T-helper 1 cell treated with Interleukin-12 subunit alpha and Interleukin-12 subunit beta and Interleukin-4 antibody, amounts not matched to agents 30 μg/mL and 1 μg/mL, for 36 hours (primary cell): Measurements from ENCODE around the gene CNTLN.
"Not testable (repeated sequence)": the region's sequence is repeated elsewhere in the genome, so short reads cannot be mapped to it uniquely, and the experiment has no call there.

Experiments used
- H3K27ac Mint-ChIP-seq: one replicate; pipeline ENCODE4 v1.8.0; 2021; ENCODE audit warnings: mild to moderate bottlenecking, mixed read lengths
- H3K27me3 Mint-ChIP-seq: one replicate; pipeline ENCODE4 v1.8.0; 2021; ENCODE audit warnings: low read depth, mixed read lengths
- H3K36me3 Mint-ChIP-seq: one replicate; pipeline ENCODE4 v1.8.0; 2021; ENCODE audit warnings: low read depth, mixed read lengths
- H3K4me1 Mint-ChIP-seq: one replicate; pipeline ENCODE4 v1.8.0; 2021; ENCODE audit warnings: low read depth, mixed read lengths
- H3K4me3 Mint-ChIP-seq: one replicate; pipeline ENCODE4 v1.8.0; 2021; ENCODE audit warnings: mild to moderate bottlenecking, moderate library complexity, mixed read lengths
- H3K9me3 Mint-ChIP-seq: one replicate; pipeline ENCODE4 v1.8.0; 2021; ENCODE audit warnings: mixed read lengths

The CNTLN gene

GRCh38 chr9:17229945-17230560 is 95.2 kb downstream of the CNTLN start:
- Mint-ChIP-seq H3K36me3 (no peaks in the 10 kb centered on the region), H3K4me1 (no peaks in the 10 kb centered on the region), H3K4me3 (no peak overlapping the region), H3K27me3 (no peaks in the 10 kb centered on the region), H3K27ac (no peak overlapping the region), H3K9me3 (no peaks in the 10 kb centered on the region)

DNA sequence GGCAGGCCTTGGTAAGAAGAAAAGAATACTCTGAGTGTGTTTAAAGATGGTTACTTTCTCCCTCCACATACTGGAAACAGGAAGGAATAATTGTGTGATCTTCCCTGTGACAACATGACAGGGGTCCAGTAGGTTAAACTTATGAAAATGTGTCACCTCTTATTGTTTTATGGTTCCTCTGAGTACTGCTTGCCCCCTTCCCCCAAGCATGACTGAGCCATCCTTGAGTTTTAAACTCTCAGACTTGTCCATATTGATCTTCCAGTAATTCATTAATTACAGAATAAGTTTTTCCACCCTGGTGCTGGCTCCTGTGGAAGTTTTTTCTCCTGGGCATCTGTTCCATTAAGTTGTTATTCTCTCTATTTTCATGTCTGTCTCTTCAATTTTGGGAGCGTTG is 95.8 kb downstream of the CNTLN start:
- no peaks in the 10 kb centered on the region for H3K4me1 Mint-ChIP-seq
- H3K4me3 Mint-ChIP-seq, result no peak overlapping the region
- no peak overlapping the region for H3K27ac Mint-ChIP-seq
- H3K27me3 Mint-ChIP-seq, result no peaks in the 10 kb centered on the region
- no peaks in the 10 kb centered on the region for H3K36me3 Mint-ChIP-seq
- H3K9me3 Mint-ChIP-seq, result no peaks in the 10 kb centered on the region

GRCh38 chr9:17236147-17236546 is 101.3 kb downstream of the CNTLN start:
- no peaks in the 10 kb centered on the region for H3K4me1 Mint-ChIP-seq
- no peak overlapping the region for H3K4me3 Mint-ChIP-seq
- no peaks in the 10 kb centered on the region for H3K27me3 Mint-ChIP-seq
- no peak overlapping the region for H3K27ac Mint-ChIP-seq
- peaks cover 6% of the 10 kb centered on the region for H3K9me3 Mint-ChIP-seq
- no peaks in the 10 kb centered on the region for H3K36me3 Mint-ChIP-seq

GRCh38 chr9:17246770-17247169 is 111.9 kb downstream of the CNTLN start:
- H3K9me3 Mint-ChIP-seq, result peaks cover 39% of the 10 kb centered on the region
- H3K4me3 Mint-ChIP-seq, result no peak overlapping the region
- H3K27me3 Mint-ChIP-seq, result no peaks in the 10 kb centered on the region
- peaks cover 3% of the 10 kb centered on the region for H3K36me3 Mint-ChIP-seq
- no peaks in the 10 kb centered on the region for H3K4me1 Mint-ChIP-seq
- no peak overlapping the region for H3K27ac Mint-ChIP-seq

GRCh38 chr9:17251100-17251499 is 116.3 kb downstream of the CNTLN start:
- H3K4me3 Mint-ChIP-seq, result no peak overlapping the region
- peaks cover 44% of the 10 kb centered on the region for H3K9me3 Mint-ChIP-seq
- no peaks in the 10 kb centered on the region for H3K27me3 Mint-ChIP-seq
- H3K36me3 Mint-ChIP-seq, result peaks cover 3% of the 10 kb centered on the region
- no peaks in the 10 kb centered on the region for H3K4me1 Mint-ChIP-seq
- H3K27ac Mint-ChIP-seq, result no peak overlapping the region

GRCh38 chr9:17268531-17269188 is 133.8 kb downstream of the CNTLN start:
- H3K27me3 Mint-ChIP-seq, H3K4me3 Mint-ChIP-seq, H3K4me1 Mint-ChIP-seq, H3K27ac Mint-ChIP-seq, H3K36me3 Mint-ChIP-seq: not testable (repeated sequence)
- peaks cover 11% of the 10 kb centered on the region for H3K9me3 Mint-ChIP-seq

DNA sequence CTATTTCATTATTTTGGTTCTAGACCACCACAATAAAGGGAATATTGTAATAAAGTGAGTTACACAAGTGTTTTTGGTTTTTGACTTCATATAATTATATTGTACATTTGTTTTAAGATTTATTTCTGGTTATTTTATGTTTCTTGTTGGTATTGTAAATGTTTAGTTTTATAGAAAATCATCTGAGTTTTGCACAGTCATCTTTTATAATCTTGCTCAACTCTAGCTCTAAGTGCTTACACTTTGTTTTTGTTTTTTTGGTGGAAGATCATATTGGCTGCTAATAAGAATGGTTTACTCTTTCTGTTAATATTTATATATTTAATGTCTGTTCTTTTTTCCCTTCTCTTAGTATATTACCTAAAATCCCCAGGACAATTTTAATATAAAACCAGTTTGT is 135.0 kb downstream of the CNTLN start:
- H3K4me3 Mint-ChIP-seq, result no peak overlapping the region
- H3K36me3 Mint-ChIP-seq, result no peaks in the 10 kb centered on the region
- no peaks in the 10 kb centered on the region for H3K27me3 Mint-ChIP-seq
- no peaks in the 10 kb centered on the region for H3K4me1 Mint-ChIP-seq
- peaks cover 11% of the 10 kb centered on the region for H3K9me3 Mint-ChIP-seq
- H3K27ac Mint-ChIP-seq, result no peak overlapping the region

DNA sequence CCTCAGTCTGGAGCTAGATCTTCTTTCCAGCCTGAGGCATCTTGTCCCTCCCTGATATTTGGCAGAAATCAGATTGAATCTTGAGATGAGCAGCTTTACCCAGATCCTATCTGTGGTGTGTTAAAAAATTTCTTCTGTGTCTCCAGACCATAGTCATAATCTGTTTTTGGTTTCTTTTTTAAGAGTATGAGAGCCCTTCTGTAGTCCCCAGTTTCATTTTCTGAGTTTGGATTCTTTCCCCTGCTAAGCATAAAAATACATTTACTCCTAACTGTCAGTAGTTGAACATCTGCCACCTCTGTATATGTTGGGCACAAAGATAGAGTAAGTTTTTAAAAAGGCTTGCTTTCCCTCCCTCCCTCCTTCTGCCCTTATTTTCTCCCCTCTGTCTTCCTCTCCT is 137.7 kb downstream of the CNTLN start:
- Mint-ChIP-seq H3K27ac (no peak overlapping the region), H3K9me3 (peaks cover 3% of the 10 kb centered on the region), H3K4me3 (no peak overlapping the region), H3K36me3 (no peaks in the 10 kb centered on the region), H3K4me1 (no peaks in the 10 kb centered on the region), H3K27me3 (no peaks in the 10 kb centered on the region)

DNA sequence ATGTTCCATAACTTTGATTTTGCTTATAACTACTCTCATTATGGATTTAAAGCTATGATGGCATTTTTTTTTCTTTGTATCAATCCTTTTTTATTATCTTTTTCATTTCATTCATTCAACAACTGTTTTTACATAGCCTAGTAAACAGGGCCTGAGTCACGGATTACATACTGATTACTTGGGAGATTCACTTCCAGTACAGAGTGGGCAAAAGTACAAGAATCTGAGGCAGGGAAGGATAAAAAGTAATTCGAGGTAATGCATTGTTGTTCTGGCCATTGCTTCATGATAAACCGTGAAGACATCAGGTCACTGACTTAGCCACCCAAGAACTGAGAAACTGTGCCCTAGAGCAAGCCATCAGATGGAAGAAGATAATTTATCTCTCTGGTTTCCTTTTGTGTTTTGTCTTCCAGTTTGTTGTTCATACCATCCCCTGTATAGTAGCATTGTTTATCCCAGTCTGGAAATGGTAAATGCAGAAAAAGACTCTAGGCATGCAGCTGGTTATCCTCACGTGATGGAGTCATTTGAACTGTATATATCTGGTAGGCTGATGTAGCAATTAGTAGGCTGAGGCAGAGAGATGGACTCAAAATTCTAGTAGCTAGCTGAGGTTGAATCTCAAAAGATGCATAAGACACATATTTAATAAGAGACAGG is 145.6 kb downstream of the CNTLN start:
- Mint-ChIP-seq H3K36me3 (no peaks in the 10 kb centered on the region), H3K4me3 (no peak overlapping the region), H3K27ac (no peak overlapping the region), H3K9me3 (peaks cover 19% of the 10 kb centered on the region), H3K4me1 (no peaks in the 10 kb centered on the region), H3K27me3 (no peaks in the 10 kb centered on the region)

GRCh38 chr9:17290673-17291072 is 155.8 kb downstream of the CNTLN start:
- peaks cover 31% of the 10 kb centered on the region for H3K9me3 Mint-ChIP-seq
- H3K27ac Mint-ChIP-seq, H3K27me3 Mint-ChIP-seq, H3K36me3 Mint-ChIP-seq, H3K4me3 Mint-ChIP-seq, H3K4me1 Mint-ChIP-seq: not testable (repeated sequence)

- no peaks in the 10 kb centered on the region for H3K36me3 Mint-ChIP-seq
- peaks cover 36% of the 10 kb centered on the region for H3K9me3 Mint-ChIP-seq
- H3K4me1 Mint-ChIP-seq, result no peaks in the 10 kb centered on the region
- H3K27ac Mint-ChIP-seq, result no peak overlapping the region
- no peaks in the 10 kb centered on the region for H3K27me3 Mint-ChIP-seq
- no peak overlapping the region for H3K4me3 Mint-ChIP-seq
Observed at GRCh38 chr9:17291766-17292165, 156.9 kb downstream of the CNTLN start.

- no peak overlapping the region for H3K27ac Mint-ChIP-seq
- no peaks in the 10 kb centered on the region for H3K27me3 Mint-ChIP-seq
- no peaks in the 10 kb centered on the region for H3K4me1 Mint-ChIP-seq
- no peaks in the 10 kb centered on the region for H3K36me3 Mint-ChIP-seq
- H3K4me3 Mint-ChIP-seq, result no peak overlapping the region
- H3K9me3 Mint-ChIP-seq, result peaks cover 38% of the 10 kb centered on the region
Observed at GRCh38 chr9:17293685-17294084, 158.8 kb downstream of the CNTLN start.

GRCh38 chr9:17294822-17295624 is 160.2 kb downstream of the CNTLN start:
- Mint-ChIP-seq H3K36me3 (no peaks in the 10 kb centered on the region), H3K27me3 (no peaks in the 10 kb centered on the region), H3K9me3 (peaks cover 38% of the 10 kb centered on the region), H3K4me1 (no peaks in the 10 kb centered on the region), H3K27ac (no peak overlapping the region), H3K4me3 (no peak overlapping the region)

DNA sequence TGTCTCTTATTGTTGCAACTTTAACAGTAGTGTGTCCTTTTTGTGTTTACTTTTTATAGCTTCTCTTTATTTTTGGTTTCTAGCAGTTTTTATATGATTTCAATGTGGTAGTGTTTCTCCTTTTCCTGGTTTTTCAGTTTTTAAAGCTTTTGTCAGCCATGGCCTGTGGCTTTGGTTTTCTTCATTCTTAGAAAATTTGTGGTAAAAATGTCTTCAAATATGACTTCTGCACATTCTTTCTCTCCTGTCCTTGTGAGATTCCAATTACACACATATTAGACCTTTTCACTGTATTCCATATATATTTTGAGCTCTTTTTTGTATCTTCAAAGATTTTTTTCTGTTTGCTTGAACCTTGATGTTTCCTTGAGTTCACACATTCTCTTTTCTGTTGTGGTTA is 180.5 kb downstream of the CNTLN start:
- Mint-ChIP-seq H3K27ac (no peak overlapping the region), H3K9me3 (peaks cover 8% of the 10 kb centered on the region), H3K4me1 (no peaks in the 10 kb centered on the region), H3K27me3 (no peaks in the 10 kb centered on the region), H3K4me3 (no peak overlapping the region), H3K36me3 (no peaks in the 10 kb centered on the region)
